WTC11 (cell line): ENCODE results near the gene QSOX2. TPM values are rescaled to one million over a fixed set of nuclear protein-coding genes. Genes with fewer than 3 reads are reported as not detected.

Experiments
- ATAC-seq: fragments of 200-7000 bp; cut with Tn5 transposase; 2 replicates; pipeline ENCODE4 v1.10.0; 2021; ENCODE audit warnings: mild to moderate bottlenecking, moderate library complexity
- CTCF ChIA-PET: fragments of 300-600 bp; sonication (Branson Sonifier 250); formaldehyde crosslinking; loops from one replicate; lab custom pipeline; 2021; ENCODE audit warnings: antibody characterized with exemption; lab: Charles Lee
- POLR2A ChIA-PET: fragments of 350-600 bp; sonication (Branson Sonifier 250); formaldehyde crosslinking; loops from one replicate; lab custom pipeline; 2021; ENCODE audit warnings: antibody characterized with exemption; lab: Charles Lee
- DNase-seq: peaks from one replicate; pipeline ENCODE4 v3.0.0; 2021; ENCODE audit warnings: low spot score
- H3K27ac Mint-ChIP-seq: 2 replicates; pipeline ENCODE4 v1.8.0; 2021; ENCODE audit warnings: mixed read lengths
- H3K27me3 Mint-ChIP-seq: 2 replicates; pipeline ENCODE4 v1.8.0; 2021; ENCODE audit warnings: low read depth, mild to moderate bottlenecking, moderate library complexity, mixed read lengths
- H3K36me3 Mint-ChIP-seq: 2 replicates; pipeline ENCODE4 v1.8.0; 2021; ENCODE audit warnings: mixed read lengths
- H3K4me1 Mint-ChIP-seq: 2 replicates; pipeline ENCODE4 v1.8.0; 2022; ENCODE audit warnings: mixed read lengths
- H3K4me3 Mint-ChIP-seq: 2 replicates; pipeline ENCODE4 v1.8.0; 2021; ENCODE audit warnings: mild to moderate bottlenecking, moderate library complexity, mixed read lengths
- H3K9me3 Mint-ChIP-seq: 2 replicates; pipeline ENCODE4 v1.8.0; 2021; ENCODE audit warnings: mixed read lengths
- CDX4 ChIP-seq: fragments of 250-450 bp; sonication (Bioruptor Pico); IDR thresholded peaks from 2 replicates; pipeline ENCODE4 v1.9.0; 2021; ENCODE audit warnings: moderate library complexity, mild to moderate bottlenecking, inconsistent platforms, borderline replicate concordance
- CREB1 ChIP-seq: sonication (generic); formaldehyde crosslinking; IDR thresholded peaks from 2 replicates; pipeline ENCODE4 v1.8.0; 2023; ENCODE audit warnings: mild to moderate bottlenecking, missing genetic modification reagents
- GTF2I ChIP-seq: fragments of 250-450 bp; sonication (Bioruptor Pico); conservative IDR thresholded peaks from 2 replicates; pipeline ENCODE4 v1.4.0; 2021; ENCODE audit warnings: mild to moderate bottlenecking
- KAT7 ChIP-seq: sonication (generic); formaldehyde crosslinking; IDR thresholded peaks from 2 replicates; pipeline ENCODE4 v1.8.1; 2023; ENCODE audit warnings: missing genetic modification reagents, mild to moderate bottlenecking, borderline replicate concordance
- OVOL2 ChIP-seq: fragments of 250-450 bp; sonication (Bioruptor Pico); IDR thresholded peaks from 2 replicates; pipeline ENCODE4 v1.9.0; 2021; ENCODE audit warnings: mild to moderate bottlenecking, borderline replicate concordance
- SOX15 ChIP-seq: fragments of 250-450 bp; sonication (Bioruptor Pico); IDR thresholded peaks from 2 replicates; pipeline ENCODE4 v1.9.0; 2021; ENCODE audit warnings: mild to moderate bottlenecking
- ZMAT4 ChIP-seq: fragments of 250-450 bp; sonication (Bioruptor Pico); IDR thresholded peaks from 2 replicates; pipeline ENCODE4 v1.9.0; 2021; ENCODE audit warnings: mild to moderate bottlenecking
- ZNF121 ChIP-seq: sonication (generic); formaldehyde crosslinking; IDR thresholded peaks from 2 replicates; pipeline ENCODE4 v1.8.0; 2023; ENCODE audit warnings: missing genetic modification reagents
- ZNF138 ChIP-seq: sonication (generic); formaldehyde crosslinking; conservative IDR thresholded peaks from 2 replicates; pipeline ENCODE4 v1.8.1; 2022; ENCODE audit warnings: mild to moderate bottlenecking, moderate library complexity, missing genetic modification reagents
- ZNF219 ChIP-seq: sonication (generic); formaldehyde crosslinking; IDR thresholded peaks from 2 replicates; pipeline ENCODE4 v1.8.0; 2023; ENCODE audit warnings: missing genetic modification reagents, mild to moderate bottlenecking, borderline replicate concordance
- ZNF263 ChIP-seq: sonication (generic); formaldehyde crosslinking; IDR thresholded peaks from 2 replicates; pipeline ENCODE4 v1.8.1; 2022; ENCODE audit warnings: low read depth, mild to moderate bottlenecking, moderate library complexity, missing genetic modification reagents
- ZNF423 ChIP-seq: fragments of 250-450 bp; sonication (Bioruptor Pico); IDR thresholded peaks from 2 replicates; pipeline ENCODE4 v2.1.2; 2022; ENCODE audit warnings: mild to moderate bottlenecking, moderate library complexity
- total RNA-seq: library from RNA; stranded (reverse); gene quantifications from 3 replicates; pipeline ENCODE4 v1.2.3, GENCODE V29; 2021
- TF ChIP-seq, protein P1 (sequence below): sonication (generic); formaldehyde crosslinking; IDR thresholded peaks from 2 replicates; pipeline ENCODE4 v1.8.1; 2023; ENCODE audit warnings: mild to moderate bottlenecking, missing genetic modification reagents
- TF ChIP-seq, protein P2 (sequence below): sonication (generic); formaldehyde crosslinking; IDR thresholded peaks from 2 replicates; pipeline ENCODE4 v1.8.1; 2022; ENCODE audit warnings: low read depth, missing genetic modification reagents, borderline replicate concordance
- TF ChIP-seq, protein P3 (sequence below): sonication (generic); formaldehyde crosslinking; IDR thresholded peaks from 2 replicates; pipeline ENCODE4 v1.8.1; 2023; ENCODE audit warnings: mild to moderate bottlenecking, missing genetic modification reagents, borderline replicate concordance

The QSOX2 gene
- total RNA-seq, 1 experiment from 2014 or later, result 33.2 TPM

GRCh38 chr9:136293476-136294077 is 48.0 kb upstream of the QSOX2 start:
- Mint-ChIP-seq H3K36me3 (no peaks in the 10 kb centered on the region), H3K4me3 (no peak overlapping the region), H3K27me3 (no peaks in the 10 kb centered on the region), H3K4me1 (peaks cover 3% of the 10 kb centered on the region), H3K27ac (no peak overlapping the region), H3K9me3 (no peaks in the 10 kb centered on the region)
- DNase-seq, result no peak
- no peak for ATAC-seq
- CTCF ChIA-PET, result no interaction called here
- POLR2A ChIA-PET, result no interaction called here
- TF ChIP-seq CREB1 (CRISPR knock-in tag) (no peak), GTF2I (CRISPR knock-in tag) (no peak), OVOL2 (no peak), ZMAT4 (CRISPR knock-in tag) (no peak), ZNF138 (CRISPR knock-in tag) (no peak)
- TF ChIP-seq, protein P1, sequence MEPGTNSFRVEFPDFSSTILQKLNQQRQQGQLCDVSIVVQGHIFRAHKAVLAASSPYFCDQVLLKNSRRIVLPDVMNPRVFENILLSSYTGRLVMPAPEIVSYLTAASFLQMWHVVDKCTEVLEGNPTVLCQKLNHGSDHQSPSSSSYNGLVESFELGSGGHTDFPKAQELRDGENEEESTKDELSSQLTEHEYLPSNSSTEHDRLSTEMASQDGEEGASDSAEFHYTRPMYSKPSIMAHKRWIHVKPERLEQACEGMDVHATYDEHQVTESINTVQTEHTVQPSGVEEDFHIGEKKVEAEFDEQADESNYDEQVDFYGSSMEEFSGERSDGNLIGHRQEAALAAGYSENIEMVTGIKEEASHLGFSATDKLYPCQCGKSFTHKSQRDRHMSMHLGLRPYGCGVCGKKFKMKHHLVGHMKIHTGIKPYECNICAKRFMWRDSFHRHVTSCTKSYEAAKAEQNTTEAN (CRISPR knock-in tag), result peak; percentile 88
- TF ChIP-seq, protein P2, sequence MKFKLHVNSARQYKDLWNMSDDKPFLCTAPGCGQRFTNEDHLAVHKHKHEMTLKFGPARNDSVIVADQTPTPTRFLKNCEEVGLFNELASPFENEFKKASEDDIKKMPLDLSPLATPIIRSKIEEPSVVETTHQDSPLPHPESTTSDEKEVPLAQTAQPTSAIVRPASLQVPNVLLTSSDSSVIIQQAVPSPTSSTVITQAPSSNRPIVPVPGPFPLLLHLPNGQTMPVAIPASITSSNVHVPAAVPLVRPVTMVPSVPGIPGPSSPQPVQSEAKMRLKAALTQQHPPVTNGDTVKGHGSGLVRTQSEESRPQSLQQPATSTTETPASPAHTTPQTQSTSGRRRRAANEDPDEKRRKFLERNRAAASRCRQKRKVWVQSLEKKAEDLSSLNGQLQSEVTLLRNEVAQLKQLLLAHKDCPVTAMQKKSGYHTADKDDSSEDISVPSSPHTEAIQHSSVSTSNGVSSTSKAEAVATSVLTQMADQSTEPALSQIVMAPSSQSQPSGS (CRISPR knock-in tag), result no peak

- TF ChIP-seq, protein P1 (CRISPR knock-in tag), result peak; percentile 76; the same call in 1 of the 2 replicates
- no peak for TF ChIP-seq ZNF121 (CRISPR knock-in tag)
- Mint-ChIP-seq H3K9me3 (no peaks in the 10 kb centered on the region), H3K4me1 (no peaks in the 10 kb centered on the region), H3K27me3 (no peaks in the 10 kb centered on the region), H3K36me3 (no peaks in the 10 kb centered on the region), H3K27ac (no peak overlapping the region), H3K4me3 (no peak overlapping the region)
- ChIA-PET CTCF (no interaction called here), POLR2A (no interaction called here)
- ATAC-seq (no peak), DNase-seq (no peak)
These were observed 47.2 kb upstream of the QSOX2 start for GRCh38 chr9:136292591-136293448.

DNA sequence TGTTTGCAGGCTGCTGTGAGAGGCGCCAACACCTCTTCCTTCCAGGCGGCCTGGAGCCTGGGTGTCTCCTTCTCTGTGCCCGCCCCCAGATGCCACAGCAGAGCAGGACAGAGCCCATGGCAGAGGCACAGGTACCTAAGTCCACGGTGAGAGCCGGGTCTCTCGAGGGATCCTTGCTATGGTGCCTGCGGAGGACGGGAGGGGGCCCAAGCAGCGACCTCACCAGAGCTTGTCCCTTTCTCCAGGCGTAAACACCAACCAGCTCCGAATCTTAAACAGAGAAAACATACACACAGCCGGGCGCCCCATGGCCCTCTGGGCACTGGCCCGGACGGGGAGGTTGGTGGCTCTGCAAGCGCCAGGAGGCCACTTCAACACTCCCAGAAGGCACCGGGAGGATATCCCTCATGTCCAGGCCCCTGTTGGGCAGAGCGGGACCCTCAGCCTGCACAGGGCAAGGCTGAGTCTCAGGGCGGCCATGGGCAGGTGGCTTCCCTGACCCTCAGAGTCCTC is 46.5 kb upstream of the QSOX2 start:
- CTCF ChIA-PET, result interaction anchor here (1.1 kb wide), 1 partner anchor 48 kb away, joined by 7 read pairs; no protein-coding TSS in a partner anchor
- no peak for ATAC-seq
- no peak for TF ChIP-seq KAT7 (CRISPR knock-in tag)
- Mint-ChIP-seq H3K4me1 (no peaks in the 10 kb centered on the region), H3K27me3 (no peaks in the 10 kb centered on the region), H3K9me3 (no peaks in the 10 kb centered on the region), H3K4me3 (no peak overlapping the region), H3K27ac (no peak overlapping the region), H3K36me3 (no peaks in the 10 kb centered on the region)
- DNase-seq, result no peak
- POLR2A ChIA-PET, result no interaction called here

DNA sequence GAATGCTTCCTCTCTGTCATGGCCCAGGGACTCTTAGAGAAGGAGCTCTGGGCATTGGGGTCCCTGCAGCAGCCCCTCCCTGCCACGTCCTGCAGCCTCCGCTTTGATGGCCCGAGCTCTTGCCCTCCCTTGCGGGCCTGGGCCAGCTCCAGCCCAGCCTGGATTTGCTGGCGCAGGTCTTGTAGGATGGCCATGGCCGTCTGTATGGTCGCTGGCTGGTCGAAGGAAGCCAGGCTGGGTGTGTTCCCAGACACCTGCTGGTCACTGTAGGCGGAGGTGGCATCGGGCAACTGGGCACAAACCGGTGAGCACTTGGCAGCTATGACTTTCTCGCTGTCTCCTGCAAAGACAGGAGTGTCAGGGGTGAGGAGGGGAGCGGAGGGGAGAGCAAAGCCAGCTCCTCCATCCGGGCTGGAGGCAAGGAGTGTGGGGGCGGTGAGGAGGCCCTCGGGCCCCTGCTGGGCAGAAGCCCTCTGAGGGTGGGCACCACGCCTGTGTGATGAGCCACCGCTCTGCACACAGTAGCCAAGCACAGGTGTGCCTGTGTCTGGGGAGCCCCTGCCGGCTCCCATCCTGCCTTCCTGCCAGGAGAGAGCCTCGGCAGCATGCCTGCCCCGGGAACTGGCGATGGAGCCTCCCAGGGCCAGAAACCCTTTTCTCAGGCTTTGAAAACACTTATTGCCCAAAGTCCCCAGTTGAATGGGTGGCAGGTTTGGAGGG is 45.9 kb upstream of the QSOX2 start:
- no peak for ATAC-seq
- Mint-ChIP-seq H3K4me3 (no peak overlapping the region), H3K36me3 (no peaks in the 10 kb centered on the region), H3K27me3 (no peaks in the 10 kb centered on the region), H3K27ac (no peak overlapping the region), H3K9me3 (no peaks in the 10 kb centered on the region), H3K4me1 (no peaks in the 10 kb centered on the region)
- no peak for DNase-seq
- POLR2A ChIA-PET, result no interaction called here
- CTCF ChIA-PET, result interaction anchor here (1.1 to 1.2 kb wide), 2 partner anchors 32 to 48 kb away, joined by 3 to 7 read pairs; no protein-coding TSS in a partner anchor
- TF ChIP-seq ZNF263 (CRISPR knock-in tag), result no peak
- no peak for TF ChIP-seq ZNF423 (CRISPR knock-in tag)
- TF ChIP-seq CDX4 (CRISPR knock-in tag), result no peak
- TF ChIP-seq ZNF219 (CRISPR knock-in tag), result no peak
- TF ChIP-seq, protein P3, sequence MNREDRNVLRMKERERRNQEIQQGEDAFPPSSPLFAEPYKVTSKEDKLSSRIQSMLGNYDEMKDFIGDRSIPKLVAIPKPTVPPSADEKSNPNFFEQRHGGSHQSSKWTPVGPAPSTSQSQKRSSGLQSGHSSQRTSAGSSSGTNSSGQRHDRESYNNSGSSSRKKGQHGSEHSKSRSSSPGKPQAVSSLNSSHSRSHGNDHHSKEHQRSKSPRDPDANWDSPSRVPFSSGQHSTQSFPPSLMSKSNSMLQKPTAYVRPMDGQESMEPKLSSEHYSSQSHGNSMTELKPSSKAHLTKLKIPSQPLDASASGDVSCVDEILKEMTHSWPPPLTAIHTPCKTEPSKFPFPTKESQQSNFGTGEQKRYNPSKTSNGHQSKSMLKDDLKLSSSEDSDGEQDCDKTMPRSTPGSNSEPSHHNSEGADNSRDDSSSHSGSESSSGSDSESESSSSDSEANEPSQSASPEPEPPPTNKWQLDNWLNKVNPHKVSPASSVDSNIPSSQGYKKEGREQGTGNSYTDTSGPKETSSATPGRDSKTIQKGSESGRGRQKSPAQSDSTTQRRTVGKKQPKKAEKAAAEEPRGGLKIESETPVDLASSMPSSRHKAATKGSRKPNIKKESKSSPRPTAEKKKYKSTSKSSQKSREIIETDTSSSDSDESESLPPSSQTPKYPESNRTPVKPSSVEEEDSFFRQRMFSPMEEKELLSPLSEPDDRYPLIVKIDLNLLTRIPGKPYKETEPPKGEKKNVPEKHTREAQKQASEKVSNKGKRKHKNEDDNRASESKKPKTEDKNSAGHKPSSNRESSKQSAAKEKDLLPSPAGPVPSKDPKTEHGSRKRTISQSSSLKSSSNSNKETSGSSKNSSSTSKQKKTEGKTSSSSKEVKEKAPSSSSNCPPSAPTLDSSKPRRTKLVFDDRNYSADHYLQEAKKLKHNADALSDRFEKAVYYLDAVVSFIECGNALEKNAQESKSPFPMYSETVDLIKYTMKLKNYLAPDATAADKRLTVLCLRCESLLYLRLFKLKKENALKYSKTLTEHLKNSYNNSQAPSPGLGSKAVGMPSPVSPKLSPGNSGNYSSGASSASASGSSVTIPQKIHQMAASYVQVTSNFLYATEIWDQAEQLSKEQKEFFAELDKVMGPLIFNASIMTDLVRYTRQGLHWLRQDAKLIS (CRISPR knock-in tag), result no peak
- TF ChIP-seq SOX15, result no peak
